Measurements from ENCODE around the gene ZMAT2.

GRCh38 chr5:140713562-140714094 is 13.4 kb downstream of the ZMAT2 start:
- TF ChIP-seq, protein P1, sequence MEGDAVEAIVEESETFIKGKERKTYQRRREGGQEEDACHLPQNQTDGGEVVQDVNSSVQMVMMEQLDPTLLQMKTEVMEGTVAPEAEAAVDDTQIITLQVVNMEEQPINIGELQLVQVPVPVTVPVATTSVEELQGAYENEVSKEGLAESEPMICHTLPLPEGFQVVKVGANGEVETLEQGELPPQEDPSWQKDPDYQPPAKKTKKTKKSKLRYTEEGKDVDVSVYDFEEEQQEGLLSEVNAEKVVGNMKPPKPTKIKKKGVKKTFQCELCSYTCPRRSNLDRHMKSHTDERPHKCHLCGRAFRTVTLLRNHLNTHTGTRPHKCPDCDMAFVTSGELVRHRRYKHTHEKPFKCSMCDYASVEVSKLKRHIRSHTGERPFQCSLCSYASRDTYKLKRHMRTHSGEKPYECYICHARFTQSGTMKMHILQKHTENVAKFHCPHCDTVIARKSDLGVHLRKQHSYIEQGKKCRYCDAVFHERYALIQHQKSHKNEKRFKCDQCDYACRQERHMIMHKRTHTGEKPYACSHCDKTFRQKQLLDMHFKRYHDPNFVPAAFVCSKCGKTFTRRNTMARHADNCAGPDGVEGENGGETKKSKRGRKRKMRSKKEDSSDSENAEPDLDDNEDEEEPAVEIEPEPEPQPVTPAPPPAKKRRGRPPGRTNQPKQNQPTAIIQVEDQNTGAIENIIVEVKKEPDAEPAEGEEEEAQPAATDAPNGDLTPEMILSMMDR (conservative IDR thresholded peaks at IDR 0.05) = no peak
- no peak for TF ChIP-seq ZFX (IDR thresholded peaks at IDR 0.05)

Measured in C4-2B (cell line).